Lung microvascular endothelial cell (primary cell): ENCODE data around the gene PLXNB3. TPM values are rescaled to one million over a fixed set of nuclear protein-coding genes. Genes with fewer than 3 reads are reported as not detected.
"Not testable (repeated sequence)": the region's sequence is repeated elsewhere in the genome, so short reads cannot be mapped to it uniquely, and the experiment has no call there.

Source experiments
- DNase-seq, 2 donors: peaks; one replicate each; pipeline versions ENCODE4 v3.0.0 to v3.0.0-alpha.2; 2010; ENCODE audit warnings: low read depth in 2 of 2
- total RNA-seq: library from RNA; depleted of rRNA; stranded (reverse); fragments of >200 nt; gene quantifications from 2 replicates; pipeline ENCODE4 v1.2.1, GENCODE V29; 2014

PLXNB3 gene
- total RNA-seq, 1 donor from 2014 or later = 4.4 TPM

DNA sequence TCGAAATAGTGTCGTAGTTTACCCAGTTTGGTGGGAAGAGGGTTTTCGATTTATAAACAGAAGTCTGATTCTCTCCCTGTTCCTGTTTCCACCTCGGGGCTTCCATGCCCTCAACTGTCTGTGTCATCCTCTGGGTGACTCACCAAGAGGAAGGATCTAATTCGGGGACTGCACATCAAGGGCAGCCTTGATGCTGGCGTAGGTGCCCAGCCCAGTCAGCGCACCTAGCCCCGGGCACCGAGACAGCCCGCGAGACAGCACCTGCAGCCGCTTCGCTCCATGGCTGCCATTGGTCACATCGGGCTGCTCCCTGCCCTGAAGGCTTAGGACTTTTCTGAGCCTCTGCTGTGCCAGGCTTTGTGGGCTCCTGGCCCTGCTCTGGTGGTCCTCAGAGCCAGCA, 31.6 kb upstream of the PLXNB3 start:
- peak in 1 of 2 donors; percentile 51 for DNase-seq

GRCh38 chrX:153733651-153734240, 30.3 kb upstream of the PLXNB3 start:
- no peak for DNase-seq

DNA sequence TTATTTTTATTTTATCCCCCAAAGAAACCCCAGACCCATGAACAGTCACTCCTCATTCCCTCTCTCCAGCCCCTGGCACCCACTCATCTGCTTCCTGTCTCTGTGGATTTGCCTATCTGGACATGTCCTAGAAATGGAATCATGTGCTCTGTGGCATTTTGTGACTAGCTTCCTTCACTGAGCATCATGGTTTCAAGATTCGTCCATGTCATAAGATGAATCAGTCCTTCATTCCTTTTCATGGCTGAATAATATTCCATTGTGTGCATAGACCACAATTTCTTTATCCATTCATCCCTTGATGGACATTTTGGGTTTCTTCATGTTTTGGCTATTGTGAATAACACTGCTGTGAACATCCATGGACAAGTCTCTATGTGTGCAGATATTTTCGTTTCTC, 29.2 kb upstream of the PLXNB3 start:
- no peak for DNase-seq

GRCh38 chrX:153735274-153735673, 28.8 kb upstream of the PLXNB3 start:
- DNase-seq = no peak

DNA sequence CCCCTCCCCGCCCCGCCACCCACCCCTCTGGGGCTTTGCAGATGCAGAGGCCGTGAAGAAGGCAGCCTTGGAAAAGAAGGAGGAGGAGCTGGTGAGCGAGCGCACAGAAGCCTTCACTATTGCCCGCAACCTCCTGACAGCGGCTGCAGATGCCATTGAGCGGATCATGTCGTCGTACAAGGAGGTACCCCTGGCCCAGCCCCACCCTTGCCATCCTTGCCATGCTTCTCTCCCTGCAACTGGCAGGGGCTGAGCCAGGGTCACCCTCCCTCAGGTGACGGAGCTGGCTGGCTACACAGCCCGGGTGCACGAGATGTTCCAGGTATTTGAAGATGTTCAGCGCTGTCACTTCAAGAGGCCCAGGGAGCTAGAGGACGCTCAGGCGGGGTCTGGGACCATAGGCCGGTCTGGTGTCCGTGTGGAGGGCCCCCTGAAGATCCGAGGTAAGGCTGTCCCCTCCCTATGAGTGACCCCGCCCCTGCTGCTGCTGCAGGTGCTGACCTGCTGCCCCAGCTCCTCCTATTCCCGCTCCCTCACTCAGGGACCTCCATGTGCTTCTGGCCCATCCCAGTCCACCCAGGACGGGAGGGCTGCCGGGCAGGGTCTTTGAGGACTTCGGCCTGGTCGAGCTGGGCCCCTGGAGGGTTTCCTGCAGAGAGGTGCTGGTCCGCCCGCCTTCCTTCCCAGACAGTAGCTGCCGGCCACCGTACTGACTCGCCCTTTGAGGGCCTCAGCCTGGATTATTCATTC, 27.8 kb upstream of the PLXNB3 start:
- DNase-seq = no peak

GRCh38 chrX:153736871-153737441, 27.1 kb upstream of the PLXNB3 start:
- no peak for DNase-seq

DNA sequence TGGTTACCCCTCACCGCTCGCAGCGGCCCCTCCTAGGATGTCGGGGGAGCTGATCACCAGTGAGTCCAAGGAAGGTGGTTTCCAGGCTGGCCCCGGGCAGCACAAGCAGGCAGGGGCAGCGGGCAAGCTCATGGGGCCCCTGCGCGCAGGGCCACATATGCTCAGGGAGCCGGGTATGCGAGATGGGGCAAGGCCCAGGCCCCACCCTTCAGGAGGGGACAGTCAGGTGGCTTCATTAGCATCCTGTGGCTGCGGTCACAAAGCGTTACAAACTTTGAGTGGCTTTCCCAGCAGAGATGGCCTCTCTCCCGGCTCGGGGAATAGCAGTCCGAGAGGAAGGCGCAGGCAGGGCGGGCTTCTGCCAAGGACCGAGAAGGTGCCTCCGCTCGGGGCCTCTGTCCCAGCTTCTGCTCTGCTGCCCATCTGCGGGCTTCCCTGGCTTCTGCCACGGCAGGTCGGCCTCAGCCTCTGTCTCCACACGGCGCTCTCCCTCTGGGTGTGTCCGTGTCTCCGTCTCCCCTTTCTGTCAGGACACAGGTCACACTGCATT, 25.9 kb upstream of the PLXNB3 start:
- DNase-seq = no peak

DNA sequence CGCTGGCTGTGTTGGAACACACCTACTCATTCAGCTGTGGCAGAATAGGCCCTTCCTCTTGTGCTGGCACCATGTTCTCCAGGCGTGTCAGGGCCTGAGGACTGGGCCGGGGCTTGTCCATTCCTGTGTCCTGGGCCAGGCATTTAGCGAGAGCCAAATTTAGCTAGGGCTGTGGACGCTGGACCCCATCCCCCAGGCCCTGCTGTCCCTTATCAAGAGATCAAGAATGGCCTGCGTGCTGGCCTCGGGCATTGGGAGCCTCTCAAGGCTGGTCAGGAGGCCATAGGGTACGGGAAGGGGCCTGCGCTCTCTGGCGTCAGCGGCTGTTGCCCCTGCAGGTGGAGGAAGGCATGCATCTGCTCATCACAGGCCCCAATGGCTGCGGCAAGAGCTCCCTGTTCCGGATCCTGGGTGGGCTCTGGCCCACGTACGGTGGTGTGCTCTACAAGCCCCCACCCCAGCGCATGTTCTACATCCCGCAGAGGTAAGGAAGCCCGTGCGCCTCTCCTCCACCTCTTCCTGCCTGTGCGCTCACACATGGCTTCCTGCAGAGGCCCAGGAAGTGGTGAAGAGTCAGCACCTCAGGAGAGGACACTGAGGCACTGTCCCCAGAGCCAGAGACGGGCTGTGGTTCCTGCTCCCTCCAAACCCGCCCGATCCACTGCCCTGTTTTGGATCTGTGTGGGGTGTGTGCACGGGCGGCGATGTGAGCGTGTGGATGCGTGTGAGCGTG, 24.1 kb upstream of the PLXNB3 start:
- no peak for DNase-seq

DNA sequence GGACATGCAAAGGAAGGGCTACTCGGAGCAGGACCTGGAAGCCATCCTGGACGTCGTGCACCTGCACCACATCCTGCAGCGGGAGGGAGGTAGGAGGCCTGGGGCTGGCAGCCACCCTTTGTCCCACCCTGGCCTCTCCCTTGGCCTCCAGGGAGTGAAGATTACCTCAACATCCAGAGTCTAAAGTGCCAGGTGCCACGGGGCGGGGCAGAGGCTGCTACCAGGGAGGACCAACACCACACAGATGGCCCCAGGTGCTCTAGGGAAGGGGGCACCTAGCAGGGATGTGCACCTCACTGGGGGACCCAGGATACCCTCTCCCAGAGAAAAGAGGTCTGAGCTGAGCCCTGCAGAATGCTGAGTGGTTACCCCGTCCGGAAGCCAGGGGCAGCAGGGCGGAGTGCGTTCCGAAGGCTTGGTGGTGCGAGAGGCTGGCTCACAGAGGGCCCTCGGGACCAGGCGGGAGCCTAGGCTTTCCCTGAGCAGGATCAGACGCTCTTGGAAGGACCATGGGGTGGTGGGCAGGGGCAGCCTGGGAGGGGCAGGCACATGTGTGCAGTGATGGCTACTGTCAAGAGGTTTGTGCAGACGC, 23.3 kb upstream of the PLXNB3 start:
- no peak for DNase-seq

DNA sequence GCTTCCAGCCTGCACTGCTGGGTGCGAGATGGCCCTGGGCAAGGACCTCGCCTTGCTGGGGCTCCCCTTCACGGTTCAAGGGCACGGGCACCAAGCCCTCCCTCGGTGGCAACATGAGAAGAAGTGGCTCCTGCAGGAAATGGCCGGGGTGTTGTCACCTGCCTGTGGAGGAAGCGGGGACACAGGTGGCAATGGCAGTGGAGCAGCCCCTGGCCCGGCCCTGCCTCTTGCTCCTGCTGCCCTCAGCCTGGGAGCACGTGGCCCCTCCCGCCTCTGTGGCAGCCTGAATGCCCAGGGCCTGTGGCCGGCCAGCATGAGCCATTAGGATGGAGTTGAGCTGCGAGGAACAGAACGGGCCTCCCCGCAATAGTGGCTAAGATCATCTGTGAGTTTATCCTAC, 22.6 kb upstream of the PLXNB3 start:
- DNase-seq = no peak

GRCh38 chrX:153742111-153742510, 21.9 kb upstream of the PLXNB3 start:
- not testable (repeated sequence) for DNase-seq

- DNase-seq = not testable (repeated sequence)
Observed at GRCh38 chrX:153742796-153743467, 21.1 kb upstream of the PLXNB3 start.

DNA sequence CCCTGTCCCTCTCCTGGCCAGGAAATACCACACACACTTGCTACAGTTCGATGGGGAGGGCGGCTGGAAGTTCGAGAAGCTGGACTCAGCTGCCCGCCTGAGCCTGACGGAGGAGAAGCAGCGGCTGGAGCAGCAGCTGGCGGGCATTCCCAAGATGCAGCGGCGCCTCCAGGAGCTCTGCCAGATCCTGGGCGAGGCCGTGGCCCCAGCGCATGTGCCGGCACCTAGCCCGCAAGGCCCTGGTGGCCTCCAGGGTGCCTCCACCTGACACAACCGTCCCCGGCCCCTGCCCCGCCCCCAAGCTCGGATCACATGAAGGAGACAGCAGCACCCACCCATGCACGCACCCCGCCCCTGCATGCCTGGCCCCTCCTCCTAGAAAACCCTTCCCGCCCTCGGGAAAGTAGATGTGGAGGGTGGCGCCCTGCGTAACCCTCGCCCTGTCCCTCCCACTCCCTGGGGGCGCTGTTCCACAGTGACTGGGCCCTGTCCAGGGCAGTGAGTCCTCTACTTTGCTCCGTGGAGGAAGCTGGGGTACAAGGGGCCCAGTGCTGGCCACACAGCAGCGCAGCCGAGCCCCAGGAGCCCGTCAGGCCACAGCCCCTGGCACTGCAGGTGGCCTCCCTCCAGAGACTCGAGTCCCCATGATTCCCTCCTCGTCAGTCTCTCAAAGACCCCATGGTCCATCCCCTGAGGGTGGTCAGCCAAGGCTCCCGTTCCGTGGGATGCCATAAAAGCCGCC, 20.4 kb upstream of the PLXNB3 start:
- DNase-seq = not testable (repeated sequence)

- peak; percentile 21 to 39 for DNase-seq
Observed at GRCh38 chrX:153744210-153745066, 19.6 kb upstream of the PLXNB3 start.

- not testable (repeated sequence) for DNase-seq
Observed at GRCh38 chrX:153745067-153745433, 19.0 kb upstream of the PLXNB3 start.

- no peak for DNase-seq
Observed at GRCh38 chrX:153746359-153746758, 17.7 kb upstream of the PLXNB3 start.

DNA sequence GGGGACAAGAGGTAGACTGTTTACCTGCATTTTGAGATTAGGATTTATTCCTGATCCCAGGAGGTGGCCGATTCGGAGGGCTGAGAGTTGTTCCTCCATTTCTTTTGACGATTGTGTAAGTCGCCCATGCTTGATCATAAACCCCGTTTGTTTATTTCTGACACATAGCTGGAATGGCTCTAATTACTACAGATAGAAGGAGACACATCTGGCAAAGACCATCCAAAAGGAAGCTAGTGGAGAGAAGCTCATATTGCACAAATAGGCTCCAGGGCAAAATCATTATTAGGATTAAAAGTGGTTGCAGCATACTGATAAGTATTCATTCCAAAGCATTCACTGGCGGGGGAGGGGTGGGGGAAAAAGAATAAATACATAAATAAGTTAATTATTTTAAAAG, 17.1 kb upstream of the PLXNB3 start:
- not testable (repeated sequence) for DNase-seq

DNA sequence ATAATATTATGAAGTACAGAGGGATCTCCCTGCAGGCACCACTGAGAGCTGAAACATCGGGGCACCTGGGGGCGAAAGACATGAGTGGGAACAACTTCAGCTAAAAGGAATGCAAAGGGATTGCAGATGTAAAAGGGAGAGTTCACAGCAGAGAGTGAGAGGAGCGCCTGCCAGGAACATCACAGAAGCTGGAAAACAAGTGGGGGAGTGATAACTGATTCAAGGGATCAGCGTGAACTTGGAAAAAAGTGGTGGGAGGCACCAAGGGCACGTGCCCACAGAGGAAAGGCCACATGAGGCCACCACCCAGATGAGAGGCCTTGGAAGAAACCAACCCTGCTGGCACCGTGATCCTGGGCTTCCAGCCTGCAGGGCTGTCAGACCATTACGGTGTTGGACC, 15.0 kb upstream of the PLXNB3 start:
- not testable (repeated sequence) for DNase-seq

GRCh38 chrX:153750127-153750774, 13.8 kb upstream of the PLXNB3 start:
- no peak for DNase-seq
